ENCODE measurements around the gene STK35.
A peak's percentile ranks its signal among the peaks of the same experiment; 100 is the strongest.

The STK35 gene

GRCh38 chr20:2065099-2065498 is 36.5 kb upstream of the STK35 start:
- H3K4me3 ChIP-seq (ENCODE audit: control insufficient read depth, low read depth, low read length) = no peak overlapping the region
- TF ChIP-seq CTCF (IDR thresholded peaks at IDR 0.05; ENCODE audit: control insufficient read depth, insufficient read depth, low read depth, low read length, missing control alignments) = no peak
- no peak for DNase-seq (ENCODE audit: low read depth)

- DNase-seq (ENCODE audit: low read depth) = no peak
- no peak for TF ChIP-seq CTCF (IDR thresholded peaks at IDR 0.05; ENCODE audit: control insufficient read depth, insufficient read depth, low read depth, low read length, missing control alignments)
- H3K4me3 ChIP-seq (ENCODE audit: control insufficient read depth, low read depth, low read length) = no peak overlapping the region
Measured at GRCh38 chr20:2066461-2067122, 35.0 kb upstream of the STK35 start.

GRCh38 chr20:2080532-2081224 is 20.9 kb upstream of the STK35 start:
- no peak overlapping the region for H3K4me3 ChIP-seq (ENCODE audit: control insufficient read depth, low read depth, low read length)
- DNase-seq (ENCODE audit: low read depth) = no peak
- no peak for TF ChIP-seq CTCF (IDR thresholded peaks at IDR 0.05; ENCODE audit: control insufficient read depth, insufficient read depth, low read depth, low read length, missing control alignments)

GRCh38 chr20:2084703-2085102 is 16.9 kb upstream of the STK35 start:
- no peak for TF ChIP-seq CTCF (IDR thresholded peaks at IDR 0.05; ENCODE audit: control insufficient read depth, insufficient read depth, low read depth, low read length, missing control alignments)
- peak; percentile 69 for DNase-seq (ENCODE audit: low read depth)

GRCh38 chr20:2086177-2086979 is 15.2 kb upstream of the STK35 start:
- DNase-seq (ENCODE audit: low read depth) = no peak

More at GRCh38 chr20:2084703-2085102, 16.9 kb upstream of the STK35 start:
- H3K4me3 ChIP-seq (ENCODE audit: control insufficient read depth, low read depth, low read length) = no peak overlapping the region

More at GRCh38 chr20:2086177-2086979, 15.2 kb upstream of the STK35 start:
- peak; percentile 38 for TF ChIP-seq CTCF (IDR thresholded peaks at IDR 0.05; ENCODE audit: control insufficient read depth, insufficient read depth, low read depth, low read length, missing control alignments)
- no peak overlapping the region for H3K4me3 ChIP-seq (ENCODE audit: control insufficient read depth, low read depth, low read length)

Measured in AG09309 (cell line).